Measurements from ENCODE around the gene MRPS7.

DNA sequence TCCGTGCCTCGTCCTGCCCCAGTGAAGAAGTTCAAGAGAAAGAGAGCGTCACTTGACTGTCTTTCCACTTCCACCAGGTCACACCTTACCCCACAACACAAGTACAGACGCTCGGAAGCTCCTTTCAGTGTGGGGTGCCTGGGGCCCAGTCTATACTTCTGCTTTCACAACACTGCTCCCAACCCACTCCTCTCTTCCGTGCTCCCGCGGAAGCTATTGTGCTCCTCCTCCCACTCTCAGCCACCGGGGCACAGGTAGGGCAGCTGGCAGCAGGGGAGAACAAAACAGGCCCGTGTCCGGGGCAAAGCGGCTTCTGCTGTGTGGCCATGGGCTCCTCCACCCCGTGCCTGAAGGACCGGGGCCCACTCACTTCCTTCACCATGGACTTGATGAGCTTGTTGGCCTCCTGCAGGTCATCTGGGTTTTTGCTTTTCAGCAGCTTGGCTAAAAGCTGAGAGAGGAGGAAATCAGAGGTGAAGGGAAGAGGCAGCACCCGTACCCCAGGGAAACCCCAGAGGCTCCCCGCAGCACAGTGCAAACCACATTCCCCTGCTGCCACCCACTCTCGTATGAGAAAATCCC is 19.1 kb upstream of the MRPS7 start:
- TF ChIP-seq, protein P1, sequence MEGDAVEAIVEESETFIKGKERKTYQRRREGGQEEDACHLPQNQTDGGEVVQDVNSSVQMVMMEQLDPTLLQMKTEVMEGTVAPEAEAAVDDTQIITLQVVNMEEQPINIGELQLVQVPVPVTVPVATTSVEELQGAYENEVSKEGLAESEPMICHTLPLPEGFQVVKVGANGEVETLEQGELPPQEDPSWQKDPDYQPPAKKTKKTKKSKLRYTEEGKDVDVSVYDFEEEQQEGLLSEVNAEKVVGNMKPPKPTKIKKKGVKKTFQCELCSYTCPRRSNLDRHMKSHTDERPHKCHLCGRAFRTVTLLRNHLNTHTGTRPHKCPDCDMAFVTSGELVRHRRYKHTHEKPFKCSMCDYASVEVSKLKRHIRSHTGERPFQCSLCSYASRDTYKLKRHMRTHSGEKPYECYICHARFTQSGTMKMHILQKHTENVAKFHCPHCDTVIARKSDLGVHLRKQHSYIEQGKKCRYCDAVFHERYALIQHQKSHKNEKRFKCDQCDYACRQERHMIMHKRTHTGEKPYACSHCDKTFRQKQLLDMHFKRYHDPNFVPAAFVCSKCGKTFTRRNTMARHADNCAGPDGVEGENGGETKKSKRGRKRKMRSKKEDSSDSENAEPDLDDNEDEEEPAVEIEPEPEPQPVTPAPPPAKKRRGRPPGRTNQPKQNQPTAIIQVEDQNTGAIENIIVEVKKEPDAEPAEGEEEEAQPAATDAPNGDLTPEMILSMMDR (IDR thresholded peaks at IDR 0.05; ENCODE audit: low read length) = no peak; the same call in 1 of the 2 replicates
- no peak for TF ChIP-seq EZH2 (IDR thresholded peaks at IDR 0.05; ENCODE audit: borderline replicate concordance, low read length)

Data from OCI-LY1 (cell line).